Measurements from ENCODE around the gene SPTSSB.

DNA sequence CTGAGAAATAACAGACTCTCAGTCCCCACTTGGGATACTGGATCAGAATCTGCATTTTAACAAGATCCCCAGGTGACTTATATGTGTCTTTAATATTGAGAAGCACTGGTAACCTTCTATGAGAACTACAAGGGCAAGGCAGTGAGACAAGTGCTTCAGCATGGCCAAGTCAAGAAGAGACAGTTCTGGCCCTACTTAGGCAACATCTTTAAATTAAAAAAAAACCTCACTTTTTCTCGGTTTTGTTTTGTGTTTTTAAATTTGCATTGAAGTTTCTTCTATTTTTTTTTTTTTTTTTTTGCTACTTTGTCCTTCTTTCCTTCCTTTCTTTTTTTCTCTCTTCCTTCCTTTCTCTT is 42.5 kb upstream of the SPTSSB start:
- TF ChIP-seq, protein P1, sequence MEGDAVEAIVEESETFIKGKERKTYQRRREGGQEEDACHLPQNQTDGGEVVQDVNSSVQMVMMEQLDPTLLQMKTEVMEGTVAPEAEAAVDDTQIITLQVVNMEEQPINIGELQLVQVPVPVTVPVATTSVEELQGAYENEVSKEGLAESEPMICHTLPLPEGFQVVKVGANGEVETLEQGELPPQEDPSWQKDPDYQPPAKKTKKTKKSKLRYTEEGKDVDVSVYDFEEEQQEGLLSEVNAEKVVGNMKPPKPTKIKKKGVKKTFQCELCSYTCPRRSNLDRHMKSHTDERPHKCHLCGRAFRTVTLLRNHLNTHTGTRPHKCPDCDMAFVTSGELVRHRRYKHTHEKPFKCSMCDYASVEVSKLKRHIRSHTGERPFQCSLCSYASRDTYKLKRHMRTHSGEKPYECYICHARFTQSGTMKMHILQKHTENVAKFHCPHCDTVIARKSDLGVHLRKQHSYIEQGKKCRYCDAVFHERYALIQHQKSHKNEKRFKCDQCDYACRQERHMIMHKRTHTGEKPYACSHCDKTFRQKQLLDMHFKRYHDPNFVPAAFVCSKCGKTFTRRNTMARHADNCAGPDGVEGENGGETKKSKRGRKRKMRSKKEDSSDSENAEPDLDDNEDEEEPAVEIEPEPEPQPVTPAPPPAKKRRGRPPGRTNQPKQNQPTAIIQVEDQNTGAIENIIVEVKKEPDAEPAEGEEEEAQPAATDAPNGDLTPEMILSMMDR (IDR thresholded peaks at IDR 0.05; ENCODE audit: insufficient read depth, low read depth, low read length), result no peak
- no peak for TF ChIP-seq EZH2 (IDR thresholded peaks at IDR 0.05; ENCODE audit: insufficient read depth, low read length)
